NCI-H345 treated with DMSO at 0.1 percent for 48 hours (cell line): ENCODE data around the gene FLT3.
"Not testable (repeated sequence)": the region's sequence is repeated elsewhere in the genome, so short reads cannot be mapped to it uniquely, and the experiment has no call there.

Experiments
- DNase-seq: peaks from one replicate; lab custom pipeline; 2025; ENCODE audit not compliant: unreplicated experiment; lab: John Stamatoyannopoulos, UW

Gene FLT3

GRCh38 chr13:28046981-28047380, 53.4 kb downstream of the FLT3 start:
- DNase-seq: no peak

GRCh38 chr13:28045861-28046260, 54.5 kb downstream of the FLT3 start:
- DNase-seq: no peak

GRCh38 chr13:28044608-28045007, 55.8 kb downstream of the FLT3 start:
- no peak for DNase-seq

- DNase-seq: no peak
Measured at GRCh38 chr13:28043224-28043623, 57.2 kb downstream of the FLT3 start.

GRCh38 chr13:28041501-28041900, 58.9 kb downstream of the FLT3 start:
- no peak for DNase-seq

GRCh38 chr13:28041031-28041461, 59.3 kb downstream of the FLT3 start:
- DNase-seq: no peak

- DNase-seq: no peak
Measured at GRCh38 chr13:28037399-28037798, 63.0 kb downstream of the FLT3 start.

GRCh38 chr13:28035146-28035782, 65.1 kb downstream of the FLT3 start:
- DNase-seq: no peak

- DNase-seq: no peak
Measured at GRCh38 chr13:28033894-28034655, 66.3 kb downstream of the FLT3 start.

- DNase-seq: not testable (repeated sequence)
Measured at GRCh38 chr13:28032438-28032837, 67.9 kb downstream of the FLT3 start.

- no peak for DNase-seq
Measured at GRCh38 chr13:28031896-28032288, 68.5 kb downstream of the FLT3 start.

- no peak for DNase-seq
Measured at GRCh38 chr13:28031220-28031895, 69.0 kb downstream of the FLT3 start.

- no peak for DNase-seq
Measured at GRCh38 chr13:28027607-28028364, 72.6 kb downstream of the FLT3 start.

GRCh38 chr13:28027071-28027470, 73.3 kb downstream of the FLT3 start:
- no peak for DNase-seq

- DNase-seq: no peak
Measured at GRCh38 chr13:28026508-28026907, 73.9 kb downstream of the FLT3 start.

- DNase-seq: peak; percentile 6
Measured at GRCh38 chr13:28022848-28023518, 77.4 kb downstream of the FLT3 start.

- DNase-seq: no peak
Measured at GRCh38 chr13:28014301-28014700, 86.1 kb downstream of the FLT3 start.

- DNase-seq: no peak
Measured at GRCh38 chr13:28013482-28013881, 86.9 kb downstream of the FLT3 start.

GRCh38 chr13:28012896-28013295, 87.5 kb downstream of the FLT3 start:
- no peak for DNase-seq

GRCh38 chr13:28012383-28012782, 88.0 kb downstream of the FLT3 start:
- no peak for DNase-seq

- DNase-seq: no peak
Measured at GRCh38 chr13:28010046-28010445, 90.3 kb downstream of the FLT3 start.
